Pancreas (tissue), 10 donors: Measurements from ENCODE around the gene BTNL8. TPM values are rescaled to one million over a fixed set of nuclear protein-coding genes. Genes with fewer than 3 reads are reported as not detected.
"Not testable (repeated sequence)": the region's sequence is repeated elsewhere in the genome, so short reads cannot be mapped to it uniquely, and the experiment has no call there.

Experiments
- ATAC-seq, 4 donors: fragments of 200-7000 bp; cut with Tn5 transposase; one replicate each; pipeline versions ENCODE4 v1.8.0 to v1.9.1; 2020; ENCODE audit warnings: mild to moderate bottlenecking in 4 of 4, moderate library complexity in 4 of 4
- DNase-seq, 6 donors: peaks; one replicate each; pipeline ENCODE4 v3.0.0-alpha.2; 2020
- FAIRE-seq: peaks from 2 replicates; lab custom pipeline; 2012; peaks lifted over from hg19 to GRCh38; lab: Jason Lieb, UNC
- H3K27ac ChIP-seq, 4 donors: fragments of 200-600 bp; sonication (generic); 1 replicate in 3 of 4; 2 replicates in 1 of 4; pipeline versions ENCODE4 v1.5.0 to v1.8.0; 2020
- H3K27me3 ChIP-seq, 4 donors: fragments of 200-600 bp; one replicate each; pipeline ENCODE4 v1.8.0; 2021
- H3K36me3 ChIP-seq, 3 donors: fragments of 200-600 bp; sonication (generic) in 1 of 3; one replicate each; pipeline versions ENCODE4 v1.5.0 to v1.8.0; 2020 to 2021
- H3K4me1 ChIP-seq, 3 donors: fragments of 200-600 bp; one replicate each; pipeline ENCODE4 v1.8.0; 2021
- H3K4me3 ChIP-seq, 4 donors: fragments of 200-600 bp; sonication (generic) in 2 of 4; one replicate each; pipeline versions ENCODE4 v1.5.0 to v1.8.0; 2020 to 2021
- H3K9me3 ChIP-seq, 4 donors: fragments of 200-600 bp; one replicate each; pipeline ENCODE4 v1.8.0; 2021
- CTCF ChIP-seq, 4 donors: fragments of 200-600 bp; sonication (generic) in 3 of 4; IDR thresholded peaks; one replicate each; pipeline versions ENCODE4 v1.5.0 to v1.8.0; 2021; ENCODE audit warnings: antibody characterized with exemption in 4 of 4
- WGBS, 2 donors: extraction: QIAGEN DNeasy Blood & Tissue Kit; methylation state at CpG; one replicate each; pipeline ENCODE4 v1.1.7; 2013; 5-methylcytosine and 5-hydroxymethylcytosine counted together
- intact Hi-C, 3 donors: fragments of 100-400 bp; cut with DNase I; formaldehyde crosslinking; loops; one replicate each; pipeline versions ENCODE4 v1.11.1 to v1.14.2; 2022
- polyA plus RNA-seq, 2 donors: library from polyadenylated mRNA; stranded (reverse); fragments of 200-250 nt; gene quantifications; one replicate each; pipeline ENCODE4 v1.2.3, GENCODE V29; 2013
- total RNA-seq, 6 donors: library from RNA; stranded (reverse); fragmentation: NEBNext Ultra II Directional in 4 of 6; extraction: Animal tissue kit (Norgen Biotek cat#: 25700) in 4 of 6; gene quantifications; one replicate each; pipeline versions ENCODE4 v1.2.1 to v1.2.4, GENCODE V29; 2021 to 2023
- donor health status: healthy with polysubstance abuse.
- donor health status: DM: no; HTN: no; CAD: no; lungs with moderate emphysema.
- donor health status: DM: no; HTN: no; CAD: no.
- donor health status: control.
- donor health status: control.
- donor health status: Bipolar disorder and iron deficiency.
- donor health status: DM: yes; HTN: yes; CAD: no.
- donor health status: DM: no; HTN: no; CAD: no.
- donor health status: DM: no; HTN: no; CAD: no.
- donor health status: DM: yes; HTN: yes; CAD: no.

BTNL8 gene
- total and polyA plus RNA-seq, 8 donors, result 0.23 to 1.5 (median 0.45) TPM; not detected in 2

- no peak for TF ChIP-seq CTCF (IDR thresholded peaks at IDR 0.05)
- no peak for ATAC-seq
- intact Hi-C loops, result no loop called here
These were observed 9.6 kb upstream of the BTNL8 start for GRCh38 chr5:180889381-180889780.

GRCh38 chr5:180895330-180895729 is 3.6 kb upstream of the BTNL8 start:
- H3K36me3 ChIP-seq, H3K27me3 ChIP-seq, H3K9me3 ChIP-seq, intact Hi-C loops, H3K4me1 ChIP-seq, H3K27ac ChIP-seq, H3K4me3 ChIP-seq, FAIRE-seq, DNase-seq, ATAC-seq: not testable (repeated sequence)
- WGBS, 2 donors, result 87 to 100% methylated on average over 1 of the region's 1 CpG

More at GRCh38 chr5:180889381-180889780, 9.6 kb upstream of the BTNL8 start:
- H3K9me3 ChIP-seq, result no peaks in the 10 kb centered on the region
- H3K27me3 ChIP-seq, result no peaks in the 10 kb centered on the region
- WGBS, 2 donors, result 72% methylated on average over 7 of the region's 7 CpGs
- no peak for DNase-seq
- FAIRE-seq, result no peak
- H3K4me1 ChIP-seq, result peaks cover 0 to 7% (median 0%) of the 10 kb centered on the region in 3 donors
- H3K27ac ChIP-seq, result no peak overlapping the region
- no peak overlapping the region for H3K4me3 ChIP-seq
- no peaks in the 10 kb centered on the region for H3K36me3 ChIP-seq

- H3K27ac ChIP-seq, result no peak overlapping the region
- WGBS, 2 donors, result 84 to 86% methylated on average over 5 of the region's 5 CpGs
- no peak overlapping the region for H3K4me3 ChIP-seq
These were observed 1.2 kb downstream of the BTNL8 start for GRCh38 chr5:180900178-180900577.

GRCh38 chr5:180901319-180902009 is 2.5 kb downstream of the BTNL8 start:
- H3K9me3 ChIP-seq, result no peaks in the 10 kb centered on the region
- H3K4me3 ChIP-seq, result no peak overlapping the region
- TF ChIP-seq CTCF (IDR thresholded peaks at IDR 0.05), result no peak
- WGBS, 2 donors, result 85 to 93% methylated on average over 7 of the region's 7 CpGs
- no peak for FAIRE-seq
- ATAC-seq, result no peak
- peaks cover 0 to 6% (median 4%) of the 10 kb centered on the region in 3 donors for H3K4me1 ChIP-seq
- intact Hi-C loops, result no loop called here
- H3K27me3 ChIP-seq, result no peaks in the 10 kb centered on the region
- no peak overlapping the region for H3K27ac ChIP-seq
- no peaks in the 10 kb centered on the region for H3K36me3 ChIP-seq
- DNase-seq, result no peak

More at GRCh38 chr5:180900178-180900577, 1.2 kb downstream of the BTNL8 start:
- Histone ChIP-seq H3K36me3 (no peaks in the 10 kb centered on the region), H3K9me3 (no peaks in the 10 kb centered on the region), H3K4me1 (peaks cover 0 to 6% (median 4%) of the 10 kb centered on the region in 3 donors), H3K27me3 (no peaks in the 10 kb centered on the region)
- ATAC-seq, result no peak
- DNase-seq, result no peak
- FAIRE-seq, result no peak
- no peak for TF ChIP-seq CTCF (IDR thresholded peaks at IDR 0.05)
- intact Hi-C loops, result no loop called here

- FAIRE-seq, result no peak
- Histone ChIP-seq H3K27me3 (no peaks in the 10 kb centered on the region), H3K27ac (no peak overlapping the region), H3K9me3 (no peaks in the 10 kb centered on the region), H3K4me3 (no peak overlapping the region), H3K4me1 (no peaks in the 10 kb centered on the region), H3K36me3 (no peaks in the 10 kb centered on the region)
- no peak for ATAC-seq
- intact Hi-C loops, result no loop called here
- no peak for DNase-seq
- WGBS, 2 donors, result 88 to 92% methylated on average over 9 of the region's 9 CpGs
- no peak for TF ChIP-seq CTCF (IDR thresholded peaks at IDR 0.05)
These were observed 9.4 kb downstream of the BTNL8 start for GRCh38 chr5:180908400-180908799.
